Mesenchymal stem cell (in vitro differentiated cells and primary cell): ENCODE results near the gene ELL2.

Experiments used
- DNase-seq: peaks from one replicate; pipeline ENCODE4 v3.0.0-alpha.2; 2013
- H2AFZ ChIP-seq: one replicate; pipeline ENCODE4 v1.6.1; 2013; ENCODE audit warnings: low read depth, mild to moderate bottlenecking, control low read depth, inconsistent platforms, low read length, moderate library complexity
- H2AK5ac ChIP-seq: 2 replicates; pipeline ENCODE4 v1.6.1; 2013; ENCODE audit warnings: low read length, moderate library complexity, mild to moderate bottlenecking, inconsistent platforms; ENCODE audit not compliant: severe bottlenecking
- H2BK120ac ChIP-seq: one replicate; pipeline ENCODE4 v1.6.1; 2013; ENCODE audit warnings: low read depth, mild to moderate bottlenecking, inconsistent platforms, low read length, moderate library complexity
- H2BK12ac ChIP-seq, 2 experiments: one replicate each; pipeline ENCODE4 v1.6.1; 2013; ENCODE audit warnings: inconsistent platforms in 2 of 2, low read length in 2 of 2, mild to moderate bottlenecking in 2 of 2, moderate library complexity in 2 of 2, control low read depth in 1 of 2
- H2BK15ac ChIP-seq: one replicate; pipeline ENCODE4 v1.6.1; 2013; ENCODE audit warnings: mild to moderate bottlenecking, low read depth, inconsistent platforms; ENCODE audit not compliant: poor library complexity, severe bottlenecking
- H2BK5ac ChIP-seq: 2 replicates; pipeline ENCODE4 v1.6.1; 2013; ENCODE audit warnings: low read depth, mild to moderate bottlenecking, low read length, control low read depth, inconsistent platforms; ENCODE audit not compliant: poor library complexity, severe bottlenecking
- H3K14ac ChIP-seq, 2 experiments: one replicate each; pipeline ENCODE4 v1.6.1; 2013; ENCODE audit warnings: inconsistent platforms in 2 of 2, low read length in 2 of 2, control low read depth in 1 of 2, mild to moderate bottlenecking in 1 of 2, moderate library complexity in 1 of 2
- H3K18ac ChIP-seq, 2 experiments: one replicate each; pipeline ENCODE4 v1.6.1; 2013; ENCODE audit warnings: inconsistent platforms in 2 of 2, low read length in 2 of 2, control low read depth in 1 of 2, low read depth in 1 of 2, mild to moderate bottlenecking in 1 of 2
- H3K23ac ChIP-seq, 2 experiments: one replicate each; pipeline ENCODE4 v1.6.1; 2013; ENCODE audit warnings: inconsistent platforms in 2 of 2, low read length in 2 of 2, mild to moderate bottlenecking in 2 of 2, moderate library complexity in 2 of 2, control low read depth in 1 of 2
- H3K27ac ChIP-seq: 2 replicates; pipeline ENCODE4 v1.5.1; 2013; ENCODE audit warnings: mild to moderate bottlenecking, moderate library complexity, low read length, control low read depth, inconsistent platforms; ENCODE audit not compliant: poor library complexity, severe bottlenecking
- H3K27me3 ChIP-seq, 2 experiments: 2 replicates each; pipeline versions ENCODE4 v1.6.1 to v1.7.0; 2013; ENCODE audit warnings: low read length in 2 of 2, mild to moderate bottlenecking in 2 of 2, moderate library complexity in 2 of 2, control low read depth in 1 of 2, inconsistent platforms in 1 of 2; ENCODE audit not compliant: control insufficient read depth in 1 of 2, insufficient read depth in 1 of 2
- H3K36me3 ChIP-seq, 2 experiments: 2 replicates each; pipeline versions ENCODE4 v1.6.1 to v1.7.0; 2013; ENCODE audit warnings: low read length in 2 of 2, control low read depth in 1 of 2, inconsistent platforms in 1 of 2, low read depth in 1 of 2, mild to moderate bottlenecking in 1 of 2; ENCODE audit not compliant: insufficient read depth in 2 of 2, control insufficient read depth in 1 of 2
- H3K4ac ChIP-seq, 2 experiments: one replicate each; pipeline ENCODE4 v1.6.1; 2013; ENCODE audit warnings: inconsistent platforms in 2 of 2, low read length in 2 of 2, mild to moderate bottlenecking in 2 of 2, moderate library complexity in 2 of 2, control low read depth in 1 of 2, low read depth in 1 of 2
- H3K4me1 ChIP-seq: 2 replicates; pipeline ENCODE4 v1.6.1; 2013; ENCODE audit warnings: low read depth, low read length, control low read depth; ENCODE audit not compliant: control insufficient read depth, insufficient read depth
- H3K4me2 ChIP-seq: 2 replicates; pipeline ENCODE4 v1.6.1; 2013; ENCODE audit warnings: low read length, mild to moderate bottlenecking, inconsistent platforms; ENCODE audit not compliant: poor library complexity, severe bottlenecking
- H3K4me3 ChIP-seq, 2 experiments: 2 replicates each; pipeline versions ENCODE4 v1.5.1 to v1.7.0; 2013; ENCODE audit warnings: low read length in 2 of 2, mild to moderate bottlenecking in 2 of 2, control low read depth in 1 of 2, low read depth in 1 of 2; ENCODE audit not compliant: insufficient read depth in 1 of 2
- H3K79me1 ChIP-seq: replicated peaks from 2 replicates; pipeline ENCODE4 v1.6.1; 2013; ENCODE audit warnings: mild to moderate bottlenecking, control low read depth, low read length, inconsistent platforms; ENCODE audit not compliant: poor library complexity, severe bottlenecking
- H3K9ac ChIP-seq: 2 replicates; pipeline ENCODE4 v1.7.0; 2013; ENCODE audit warnings: mild to moderate bottlenecking, low read length, moderate library complexity
- H3K9me3 ChIP-seq: 2 replicates; pipeline ENCODE4 v1.7.0; 2013; ENCODE audit warnings: mild to moderate bottlenecking, low read length; ENCODE audit not compliant: control insufficient read depth
- H4K8ac ChIP-seq: one replicate; pipeline ENCODE4 v1.6.1; 2013; ENCODE audit warnings: inconsistent platforms, mild to moderate bottlenecking, low read length, moderate library complexity
- H4K91ac ChIP-seq: one replicate; pipeline ENCODE4 v1.6.1; 2013; ENCODE audit warnings: mild to moderate bottlenecking, low read length, inconsistent platforms
- WGBS: methylation state at CpG from one replicate; pipeline ENCODE4 v1.1.7; 2013; ENCODE audit warnings: mixed read lengths; 5-methylcytosine and 5-hydroxymethylcytosine counted together

ELL2 gene

DNA sequence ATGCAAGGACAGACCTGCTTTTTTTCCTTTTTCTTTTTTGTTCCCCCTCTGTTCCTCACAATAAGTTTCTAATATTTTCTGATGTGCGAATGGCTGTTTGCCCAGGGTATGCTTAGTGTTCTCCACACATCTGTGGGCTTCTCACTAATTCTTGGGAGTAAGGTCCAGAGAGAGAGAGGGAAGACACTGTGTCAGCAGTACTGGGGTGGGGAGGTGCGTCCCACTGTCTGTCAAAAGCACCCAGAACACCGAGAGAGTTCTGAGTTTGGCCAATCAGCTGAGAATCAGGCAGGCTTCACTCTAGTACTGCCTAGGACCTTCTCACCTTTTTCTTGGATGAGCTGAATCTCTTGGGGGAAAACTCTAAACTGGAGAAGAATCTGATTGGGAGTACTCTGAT, 61.8 kb downstream of the ELL2 start:
- H3K36me3 ChIP-seq: peaks cover 8 to 84% of the 10 kb centered on the region in 2 experiments
- H2AFZ ChIP-seq: no peak overlapping the region
- H3K9me3 ChIP-seq: no peaks in the 10 kb centered on the region
- no peak overlapping the region for H2AK5ac ChIP-seq
- H4K91ac ChIP-seq: no peak overlapping the region
- H3K14ac ChIP-seq: no peak overlapping the region
- H2BK5ac ChIP-seq: no peak overlapping the region
- no peak overlapping the region for H2BK120ac ChIP-seq
- no peak overlapping the region for H3K9ac ChIP-seq
- no peak overlapping the region for H2BK15ac ChIP-seq
- no peak for DNase-seq
- H3K23ac ChIP-seq: no peak overlapping the region
- peak overlapping the region in 1 of 2 experiments; percentile 11 for H3K18ac ChIP-seq
- peak overlapping the region in 1 of 2 experiments; percentile 28 for H3K4me3 ChIP-seq
- H3K4me1 ChIP-seq: peaks cover 1% of the 10 kb centered on the region
- no peak overlapping the region for H3K4ac ChIP-seq
- no peak overlapping the region for H3K27ac ChIP-seq
- no peak overlapping the region for H3K4me2 ChIP-seq
- peaks cover 18% of the 10 kb centered on the region for H3K79me1 ChIP-seq
- H2BK12ac ChIP-seq: peak overlapping the region in 1 of 2 experiments; percentile 15
- peak overlapping the region; percentile 41 for H4K8ac ChIP-seq
- no peaks in the 10 kb centered on the region for H3K27me3 ChIP-seq
- WGBS: 100% methylated on average over 3 of the region's 3 CpGs

DNA sequence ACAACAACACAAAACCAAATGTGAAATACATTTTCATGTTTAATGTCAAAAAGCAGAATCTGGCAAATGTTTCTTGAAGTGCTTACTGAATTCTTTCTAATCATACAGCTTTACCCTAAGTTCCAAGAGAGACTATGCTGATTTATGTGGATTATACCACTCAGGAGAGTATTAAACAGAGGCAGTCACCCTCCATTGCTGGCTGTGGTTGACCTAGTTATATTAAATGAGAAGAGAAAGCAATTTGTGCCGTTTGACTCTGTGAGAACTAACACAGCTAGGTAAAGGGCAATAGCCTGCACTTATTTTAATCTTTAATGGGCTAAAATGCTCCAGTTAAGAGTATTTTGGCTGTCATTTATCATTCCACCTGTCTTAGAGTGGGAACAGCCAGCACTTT, 62.6 kb downstream of the ELL2 start:
- Histone ChIP-seq H4K91ac (no peak overlapping the region), H2BK120ac (no peak overlapping the region), H3K79me1 (peaks cover 18% of the 10 kb centered on the region), H3K4me1 (peaks cover 1% of the 10 kb centered on the region), H3K27me3 (no peaks in the 10 kb centered on the region), H2AK5ac (no peak overlapping the region), H3K4me3 (no peak overlapping the region), H3K14ac (no peak overlapping the region), H3K4me2 (no peak overlapping the region), H4K8ac (no peak overlapping the region), H3K4ac (no peak overlapping the region), H2BK5ac (no peak overlapping the region), H3K18ac (no peak overlapping the region), H3K27ac (no peak overlapping the region), H2AFZ (no peak overlapping the region), H3K23ac (no peak overlapping the region), H3K9ac (no peak overlapping the region), H2BK12ac (no peak overlapping the region), H2BK15ac (no peak overlapping the region), H3K36me3 (peaks cover 12 to 84% of the 10 kb centered on the region in 2 experiments), H3K9me3 (no peaks in the 10 kb centered on the region)
- 70% methylated on average over 1 of the region's 1 CpG for WGBS
- no peak for DNase-seq

DNA sequence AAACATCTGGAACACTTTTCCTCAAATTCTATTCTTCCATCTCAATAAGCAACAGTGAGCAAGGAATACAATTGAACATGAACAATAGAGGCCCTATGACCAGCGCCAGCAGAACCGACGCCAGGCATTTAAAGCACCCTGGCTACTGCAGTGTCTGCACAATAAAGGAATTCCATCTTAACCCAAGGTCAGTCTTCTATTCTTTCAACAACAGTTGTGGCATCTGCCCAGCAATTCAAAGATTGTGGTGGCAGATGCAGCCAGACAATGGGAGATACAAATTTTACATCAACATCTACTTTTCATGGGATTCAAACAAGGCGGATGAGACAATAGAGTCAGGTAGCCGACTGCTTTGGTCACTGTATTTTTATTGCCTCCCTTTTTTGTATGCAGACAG, 65.9 kb downstream of the ELL2 start:
- Histone ChIP-seq H4K91ac (no peak overlapping the region), H3K14ac (no peak overlapping the region), H3K27me3 (no peaks in the 10 kb centered on the region), H3K4ac (no peak overlapping the region), H2BK5ac (no peak overlapping the region), H3K23ac (no peak overlapping the region), H2BK120ac (no peak overlapping the region), H3K36me3 (peaks cover 20 to 99% of the 10 kb centered on the region in 2 experiments), H4K8ac (no peak overlapping the region), H3K4me2 (no peak overlapping the region), H3K9ac (no peak overlapping the region), H3K9me3 (no peaks in the 10 kb centered on the region), H2AK5ac (no peak overlapping the region), H2AFZ (no peak overlapping the region), H3K4me1 (no peaks in the 10 kb centered on the region), H3K4me3 (no peak overlapping the region), H3K18ac (no peak overlapping the region), H3K27ac (no peak overlapping the region), H2BK12ac (no peak overlapping the region), H2BK15ac (no peak overlapping the region), H3K79me1 (peaks cover 18% of the 10 kb centered on the region)
- DNase-seq: no peak
- WGBS: 94% methylated on average over 5 of the region's 5 CpGs

GRCh38 chr5:95895251-95895650, 66.4 kb downstream of the ELL2 start:
- Histone ChIP-seq H2BK120ac (no peak overlapping the region), H3K4me2 (no peak overlapping the region), H2AK5ac (no peak overlapping the region), H2BK15ac (no peak overlapping the region), H3K79me1 (peaks cover 15% of the 10 kb centered on the region), H3K4me1 (no peaks in the 10 kb centered on the region), H2BK5ac (no peak overlapping the region), H3K27ac (no peak overlapping the region), H4K8ac (no peak overlapping the region), H3K9ac (no peak overlapping the region), H3K14ac (no peak overlapping the region), H3K27me3 (no peaks in the 10 kb centered on the region), H3K4me3 (no peak overlapping the region), H2AFZ (no peak overlapping the region), H3K23ac (no peak overlapping the region), H3K4ac (no peak overlapping the region), H3K36me3 (peaks cover 21 to 99% of the 10 kb centered on the region in 2 experiments), H4K91ac (no peak overlapping the region), H3K18ac (no peak overlapping the region), H3K9me3 (no peaks in the 10 kb centered on the region), H2BK12ac (no peak overlapping the region)
- WGBS: 97% methylated on average over 3 of the region's 3 CpGs
- DNase-seq: no peak
